GM21381 (cell line): Measurements from ENCODE around the gene DRC7.
"Not testable (repeated sequence)": the region's sequence is repeated elsewhere in the genome, so short reads cannot be mapped to it uniquely, and the experiment has no call there.

ENCODE experiments used
- ATAC-seq: cut with Tn5 transposase; IDR thresholded peaks from one replicate; pipeline ENCODE4 v1.9.1; 2021; ENCODE audit warnings: mild to moderate bottlenecking, moderate library complexity; ENCODE audit not compliant: unreplicated experiment

The DRC7 gene

GRCh38 chr16:57660715-57661463, 33.7 kb upstream of the DRC7 start:
- no peak for ATAC-seq

GRCh38 chr16:57661510-57661909, 33.1 kb upstream of the DRC7 start:
- ATAC-seq: no peak

GRCh38 chr16:57661936-57662906, 32.4 kb upstream of the DRC7 start:
- ATAC-seq: no peak

- ATAC-seq: no peak
Observed at GRCh38 chr16:57663436-57663835, 31.2 kb upstream of the DRC7 start.

- ATAC-seq: no peak
Observed at GRCh38 chr16:57663917-57664661, 30.5 kb upstream of the DRC7 start.

GRCh38 chr16:57664662-57665025, 30.0 kb upstream of the DRC7 start:
- ATAC-seq: no peak

GRCh38 chr16:57665541-57665940, 29.1 kb upstream of the DRC7 start:
- no peak for ATAC-seq

- no peak for ATAC-seq
Observed at GRCh38 chr16:57666353-57667047, 28.1 kb upstream of the DRC7 start.

GRCh38 chr16:57667048-57667525, 27.5 kb upstream of the DRC7 start:
- no peak for ATAC-seq

GRCh38 chr16:57667526-57668262, 26.9 kb upstream of the DRC7 start:
- no peak for ATAC-seq

GRCh38 chr16:57668263-57668571, 26.4 kb upstream of the DRC7 start, which contains the start of gene ADGRG3:
ADGRG3 (plus strand) TSS chr16:57668306; CDS start chr16:57668348, 42 bp downstream.
- ATAC-seq: no peak

- no peak for ATAC-seq
Observed at GRCh38 chr16:57668630-57669475, 25.8 kb upstream of the DRC7 start.

- ATAC-seq: no peak
Observed at GRCh38 chr16:57669476-57670162, 25.0 kb upstream of the DRC7 start.

- no peak for ATAC-seq
Observed at GRCh38 chr16:57670196-57670595, 24.4 kb upstream of the DRC7 start.

- not testable (repeated sequence) for ATAC-seq
Observed at GRCh38 chr16:57671451-57671850, 23.2 kb upstream of the DRC7 start.

- no peak for ATAC-seq
Observed at GRCh38 chr16:57672416-57672815, 22.2 kb upstream of the DRC7 start.

GRCh38 chr16:57672824-57673223, 21.8 kb upstream of the DRC7 start:
- ATAC-seq: no peak

GRCh38 chr16:57675741-57676551, 18.7 kb upstream of the DRC7 start:
- ATAC-seq: no peak
